ENCODE data around the gene CNST. TPM values are rescaled to one million over a fixed set of nuclear protein-coding genes. Genes with fewer than 3 reads are reported as not detected.
A peak's percentile ranks its signal among the peaks of the same experiment; 100 is the strongest.

CNST gene
- polyA plus RNA-seq (2013), result 68.5 TPM

DNA sequence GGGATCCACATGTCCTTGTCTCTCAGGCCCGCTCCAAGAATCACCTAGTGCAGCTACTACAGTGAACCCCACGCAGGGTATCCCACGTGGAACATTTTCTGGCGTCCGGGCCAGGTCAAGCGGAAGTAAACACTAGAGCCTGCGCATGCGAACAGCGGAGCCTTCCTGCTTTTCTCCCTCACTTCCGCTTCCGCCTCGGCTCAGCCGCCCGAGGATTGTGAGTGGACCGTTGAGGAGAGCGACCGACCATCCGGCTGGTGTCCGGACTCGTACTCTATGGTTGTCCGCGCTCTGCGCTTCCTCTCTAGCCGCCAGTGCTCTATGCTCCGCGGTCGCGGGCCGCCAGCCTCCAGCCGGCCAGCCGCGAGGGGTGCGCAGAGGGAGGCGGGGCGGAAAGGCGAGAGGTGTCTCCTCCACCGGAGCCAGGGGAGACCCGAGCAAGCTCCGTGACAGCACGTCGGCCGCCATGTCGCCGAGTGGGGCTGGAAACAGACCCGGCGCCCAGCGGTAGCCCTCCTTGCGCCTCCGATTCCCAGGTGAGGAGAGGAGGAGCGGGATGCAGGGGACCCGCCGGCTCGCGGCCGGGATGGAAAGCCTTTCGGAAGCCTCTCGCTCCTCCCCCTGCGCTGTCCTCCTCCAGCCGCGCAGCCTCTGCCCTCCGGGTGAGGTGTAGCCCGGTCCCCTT is at the start of gene CNST, which contains the start of gene TFB2M:
Gene CNST, plus strand, starts transcription at position 329 of the 685 bp plus-strand sequence. CDS start 25,107 bp downstream, outside the sequence.
Gene TFB2M, minus strand, starts transcription at position 134 of the 685 bp plus-strand sequence. Its CDS starts 123 bp downstream, at position 11.
- ChIA-PET POLR2A (interaction anchor here (0.9 to 3.1 kb wide), 3 partner anchors 9 to 43 kb away, joined by 3 to 19 read pairs (median 3); no protein-coding TSS in a partner anchor), CTCF (interaction anchor here (0.6 to 2.1 kb wide), 11 partner anchors 10 to 441 kb away, joined by 3 to 12 read pairs (median 3); no protein-coding TSS in a partner anchor)
- H3K36me3 ChIP-seq (ENCODE audit: control insufficient read depth in 4 of 4, insufficient read depth in 4 of 4, low read length in 3 of 4), result peaks cover 2 to 15% (median 8%) of the 10 kb centered on the region in 4 experiments
- H3K4me3 ChIP-seq (ENCODE audit: control insufficient read depth in 1 of 7, extremely low read depth in 1 of 7, insufficient read depth in 4 of 7, low read depth in 2 of 7, low read length in 6 of 7), result peak within 1 kb of the TSS; percentile 89 to 100 (median 98)
- no peaks in the 10 kb centered on the region for H3K27me3 ChIP-seq (replicated peaks in 2 of 5; ENCODE audit: control insufficient read depth in 4 of 5, insufficient read depth in 5 of 5, low read length in 4 of 5)
- H3K4me1 ChIP-seq (ENCODE audit: control extremely low read depth in 1 of 4, control insufficient read depth in 4 of 4, insufficient read depth in 4 of 4, low read length in 3 of 4), result peaks cover 29 to 52% (median 43%) of the 10 kb centered on the region in 4 experiments
- peak; percentile 98 to 99 (median 98) for DNase-seq
- peak within 1 kb of the TSS; percentile 92 to 96 for H3K27ac ChIP-seq (ENCODE audit: insufficient read depth in 1 of 2, low read depth in 1 of 2, low read length in 2 of 2, poor library complexity in 1 of 2, severe bottlenecking in 2 of 2)
- under 1% methylated on average over 56 of the region's 62 CpGs for WGBS (ENCODE audit: insufficient coverage)
- no peaks in the 10 kb centered on the region for H3K9me3 ChIP-seq (ENCODE audit: control extremely low read depth in 1 of 5, control insufficient read depth in 4 of 5, insufficient read depth in 2 of 5, low read depth in 1 of 5, low read length in 4 of 5)

DNA sequence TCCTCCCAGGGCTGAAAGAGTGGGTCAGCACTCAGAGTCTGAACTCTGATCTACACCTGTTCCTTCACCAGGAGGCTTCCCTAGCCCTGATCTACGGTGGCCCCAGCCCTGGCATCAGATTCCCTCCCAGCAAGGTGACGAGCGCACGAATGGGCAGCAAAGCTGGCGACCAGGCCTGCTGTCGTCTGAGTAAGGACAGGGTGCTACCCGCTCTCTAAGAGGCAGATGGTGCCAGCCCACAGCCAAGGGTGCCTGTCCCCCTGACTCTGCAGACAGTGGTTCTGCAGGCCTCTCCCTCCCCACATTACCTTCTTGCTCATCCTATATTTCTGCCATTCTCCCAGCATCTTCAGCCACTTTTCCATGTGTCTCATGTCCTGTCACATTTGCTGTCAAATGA is 48.9 kb upstream of the CNST start:
- ChIA-PET POLR2A (interaction anchor here (0.6 kb wide), 1 partner anchor 1122 kb away, joined by 3 read pairs; no protein-coding TSS in a partner anchor), CTCF (no interaction called here)
- Histone ChIP-seq H3K27me3 (replicated peaks in 2 of 5; ENCODE audit: control insufficient read depth in 4 of 5, insufficient read depth in 5 of 5, low read length in 4 of 5) (no peaks in the 10 kb centered on the region), H3K4me1 (ENCODE audit: control extremely low read depth in 1 of 4, control insufficient read depth in 4 of 4, insufficient read depth in 4 of 4, low read length in 3 of 4) (no peaks in the 10 kb centered on the region), H3K27ac (ENCODE audit: insufficient read depth in 1 of 2, low read depth in 1 of 2, low read length in 2 of 2, poor library complexity in 1 of 2, severe bottlenecking in 2 of 2) (no peak overlapping the region), H3K9me3 (ENCODE audit: control extremely low read depth in 1 of 5, control insufficient read depth in 4 of 5, insufficient read depth in 2 of 5, low read depth in 1 of 5, low read length in 4 of 5) (peaks cover 1 to 53% (median 32%) of the 10 kb centered on the region in 5 experiments), H3K4me3 (ENCODE audit: control insufficient read depth in 1 of 7, extremely low read depth in 1 of 7, insufficient read depth in 4 of 7, low read depth in 2 of 7, low read length in 6 of 7) (no peak overlapping the region), H3K36me3 (ENCODE audit: control insufficient read depth in 4 of 4, insufficient read depth in 4 of 4, low read length in 3 of 4) (no peaks in the 10 kb centered on the region)
- DNase-seq, result no peak
- 86% methylated on average over 7 of the region's 7 CpGs for WGBS (ENCODE audit: insufficient coverage)

DNA sequence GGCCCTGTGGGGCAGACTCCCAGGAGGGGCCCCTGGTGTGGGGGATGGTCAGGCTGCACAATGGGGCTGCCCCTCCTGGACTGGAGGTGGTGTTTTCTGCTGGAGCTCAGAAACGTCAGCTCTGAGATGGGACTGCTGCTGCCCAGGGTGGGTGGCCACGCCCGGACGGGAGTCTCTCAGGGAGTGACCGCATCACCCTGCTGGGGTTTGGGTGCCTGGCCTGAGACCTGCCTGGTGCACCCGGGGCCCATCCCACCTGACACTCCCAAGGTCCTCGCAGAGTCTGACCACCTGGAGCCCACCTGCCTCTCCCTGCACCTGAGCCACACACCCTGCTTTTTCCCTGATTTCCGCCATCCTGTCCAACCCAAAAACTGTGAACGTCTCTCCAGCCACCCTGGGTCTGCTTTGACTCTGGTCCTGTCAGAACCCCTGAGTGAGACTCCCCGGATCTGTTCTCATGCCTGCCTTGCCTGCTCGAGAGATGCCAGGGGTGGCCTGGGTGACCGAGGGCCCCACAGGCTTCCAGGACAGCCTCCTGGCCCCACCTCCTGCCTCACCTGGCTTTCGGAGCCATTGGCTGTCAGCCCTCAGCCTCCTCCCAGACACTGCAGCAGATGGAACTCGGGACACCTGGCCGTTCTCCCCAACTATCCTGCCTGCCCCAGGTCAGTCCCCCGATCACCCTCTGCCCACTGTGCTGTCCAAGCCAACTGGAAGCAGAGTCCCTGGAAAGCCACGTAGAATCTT is 47.6 kb upstream of the CNST start:
- ChIA-PET POLR2A (no interaction called here), CTCF (interaction anchor here (0.7 to 0.8 kb wide), 2 partner anchors 25 to 230 kb away, joined by 3 read pairs; no protein-coding TSS in a partner anchor)
- H3K36me3 ChIP-seq (ENCODE audit: control insufficient read depth in 4 of 4, insufficient read depth in 4 of 4, low read length in 3 of 4), result no peaks in the 10 kb centered on the region
- H3K4me1 ChIP-seq (ENCODE audit: control extremely low read depth in 1 of 4, control insufficient read depth in 4 of 4, insufficient read depth in 4 of 4, low read length in 3 of 4), result no peaks in the 10 kb centered on the region
- no peak overlapping the region for H3K4me3 ChIP-seq (ENCODE audit: control insufficient read depth in 1 of 7, extremely low read depth in 1 of 7, insufficient read depth in 4 of 7, low read depth in 2 of 7, low read length in 6 of 7)
- no peak for DNase-seq
- 93% methylated on average over 14 of the region's 17 CpGs for WGBS (ENCODE audit: insufficient coverage)
- H3K27me3 ChIP-seq (replicated peaks in 2 of 5; ENCODE audit: control insufficient read depth in 4 of 5, insufficient read depth in 5 of 5, low read length in 4 of 5), result no peaks in the 10 kb centered on the region
- peaks cover 1 to 43% (median 29%) of the 10 kb centered on the region in 5 experiments for H3K9me3 ChIP-seq (ENCODE audit: control extremely low read depth in 1 of 5, control insufficient read depth in 4 of 5, insufficient read depth in 2 of 5, low read depth in 1 of 5, low read length in 4 of 5)
- no peak overlapping the region for H3K27ac ChIP-seq (ENCODE audit: insufficient read depth in 1 of 2, low read depth in 1 of 2, low read length in 2 of 2, poor library complexity in 1 of 2, severe bottlenecking in 2 of 2)

- CTCF ChIA-PET, result interaction anchor here (0.8 kb wide), 1 partner anchor 231 kb away, joined by 3 read pairs; no protein-coding TSS in a partner anchor
- Histone ChIP-seq H3K27me3 (replicated peaks in 2 of 5; ENCODE audit: control insufficient read depth in 4 of 5, insufficient read depth in 5 of 5, low read length in 4 of 5) (no peaks in the 10 kb centered on the region), H3K4me3 (ENCODE audit: control insufficient read depth in 1 of 7, extremely low read depth in 1 of 7, insufficient read depth in 4 of 7, low read depth in 2 of 7, low read length in 6 of 7) (no peak overlapping the region), H3K27ac (ENCODE audit: insufficient read depth in 1 of 2, low read depth in 1 of 2, low read length in 2 of 2, poor library complexity in 1 of 2, severe bottlenecking in 2 of 2) (no peak overlapping the region), H3K9me3 (ENCODE audit: control extremely low read depth in 1 of 5, control insufficient read depth in 4 of 5, insufficient read depth in 2 of 5, low read depth in 1 of 5, low read length in 4 of 5) (peaks cover 1 to 35% (median 25%) of the 10 kb centered on the region in 5 experiments), H3K4me1 (ENCODE audit: control extremely low read depth in 1 of 4, control insufficient read depth in 4 of 4, insufficient read depth in 4 of 4, low read length in 3 of 4) (no peaks in the 10 kb centered on the region), H3K36me3 (ENCODE audit: control insufficient read depth in 4 of 4, insufficient read depth in 4 of 4, low read length in 3 of 4) (no peaks in the 10 kb centered on the region)
- 100% methylated on average over 1 of the region's 1 CpG for WGBS (ENCODE audit: insufficient coverage)
- POLR2A ChIA-PET, result no interaction called here
- DNase-seq, result no peak
Measured at GRCh38 chr1:246519514-246519913, 46.7 kb upstream of the CNST start.

GRCh38 chr1:246526380-246526779 is 39.9 kb upstream of the CNST start:
- H3K27me3 ChIP-seq (replicated peaks in 2 of 5; ENCODE audit: control insufficient read depth in 4 of 5, insufficient read depth in 5 of 5, low read length in 4 of 5), result no peaks in the 10 kb centered on the region
- H3K4me3 ChIP-seq (ENCODE audit: control insufficient read depth in 1 of 7, extremely low read depth in 1 of 7, insufficient read depth in 4 of 7, low read depth in 2 of 7, low read length in 6 of 7), result no peak overlapping the region
- no peak overlapping the region for H3K27ac ChIP-seq (ENCODE audit: insufficient read depth in 1 of 2, low read depth in 1 of 2, low read length in 2 of 2, poor library complexity in 1 of 2, severe bottlenecking in 2 of 2)
- ChIA-PET CTCF (interaction anchor here (0.5 kb wide), 1 partner anchor 757 kb away, joined by 3 read pairs; no protein-coding TSS in a partner anchor), POLR2A (no interaction called here)
- peaks cover 0 to 13% (median 10%) of the 10 kb centered on the region in 4 experiments for H3K4me1 ChIP-seq (ENCODE audit: control extremely low read depth in 1 of 4, control insufficient read depth in 4 of 4, insufficient read depth in 4 of 4, low read length in 3 of 4)
- H3K9me3 ChIP-seq (ENCODE audit: control extremely low read depth in 1 of 5, control insufficient read depth in 4 of 5, insufficient read depth in 2 of 5, low read depth in 1 of 5, low read length in 4 of 5), result peaks cover 0 to 26% (median 12%) of the 10 kb centered on the region in 5 experiments
- H3K36me3 ChIP-seq (ENCODE audit: control insufficient read depth in 4 of 4, insufficient read depth in 4 of 4, low read length in 3 of 4), result no peaks in the 10 kb centered on the region
- no peak for DNase-seq
- 100% methylated on average over 2 of the region's 4 CpGs for WGBS (ENCODE audit: insufficient coverage)

GRCh38 chr1:246526915-246527314 is 39.3 kb upstream of the CNST start:
- CTCF ChIA-PET, result interaction anchor here (1.3 kb wide), 1 partner anchor 12 kb away, joined by 3 read pairs; no protein-coding TSS in a partner anchor
- Histone ChIP-seq H3K27ac (ENCODE audit: insufficient read depth in 1 of 2, low read depth in 1 of 2, low read length in 2 of 2, poor library complexity in 1 of 2, severe bottlenecking in 2 of 2) (no peak overlapping the region), H3K9me3 (ENCODE audit: control extremely low read depth in 1 of 5, control insufficient read depth in 4 of 5, insufficient read depth in 2 of 5, low read depth in 1 of 5, low read length in 4 of 5) (peaks cover 0 to 27% (median 18%) of the 10 kb centered on the region in 5 experiments), H3K27me3 (replicated peaks in 2 of 5; ENCODE audit: control insufficient read depth in 4 of 5, insufficient read depth in 5 of 5, low read length in 4 of 5) (no peaks in the 10 kb centered on the region), H3K4me3 (ENCODE audit: control insufficient read depth in 1 of 7, extremely low read depth in 1 of 7, insufficient read depth in 4 of 7, low read depth in 2 of 7, low read length in 6 of 7) (no peak overlapping the region), H3K36me3 (ENCODE audit: control insufficient read depth in 4 of 4, insufficient read depth in 4 of 4, low read length in 3 of 4) (no peaks in the 10 kb centered on the region), H3K4me1 (ENCODE audit: control extremely low read depth in 1 of 4, control insufficient read depth in 4 of 4, insufficient read depth in 4 of 4, low read length in 3 of 4) (peaks cover 0 to 13% (median 10%) of the 10 kb centered on the region in 4 experiments)
- no peak for DNase-seq
- 98% methylated on average over 5 of the region's 7 CpGs for WGBS (ENCODE audit: insufficient coverage)
- POLR2A ChIA-PET, result no interaction called here
